NCI-H774 (cell line): Measurements from ENCODE around the gene CHST12.
"Not testable (repeated sequence)": the region's sequence is repeated elsewhere in the genome, so short reads cannot be mapped to it uniquely, and the experiment has no call there.

Experiments
- DNase-seq: peaks from one replicate; lab custom pipeline; 2025; lab: John Stamatoyannopoulos, UW

Gene CHST12

GRCh38 chr7:2460641-2461040 lies 57.2 kb downstream of the CHST12 start:
- no peak for DNase-seq

- no peak for DNase-seq
Observed at GRCh38 chr7:2461268-2462026, 58.0 kb downstream of the CHST12 start.

GRCh38 chr7:2462731-2463130 lies 59.3 kb downstream of the CHST12 start:
- no peak for DNase-seq

- DNase-seq: no peak
Observed at GRCh38 chr7:2465928-2466327, 62.5 kb downstream of the CHST12 start.

- DNase-seq: no peak
Observed at GRCh38 chr7:2466675-2467074, 63.3 kb downstream of the CHST12 start.

GRCh38 chr7:2468227-2468626 lies 64.8 kb downstream of the CHST12 start:
- no peak for DNase-seq

- not testable (repeated sequence) for DNase-seq
Observed at GRCh38 chr7:2469460-2470203, 66.2 kb downstream of the CHST12 start.

GRCh38 chr7:2470204-2471021 lies 67.0 kb downstream of the CHST12 start:
- DNase-seq: no peak

- no peak for DNase-seq
Observed at GRCh38 chr7:2471022-2471329, 67.6 kb downstream of the CHST12 start.

GRCh38 chr7:2471396-2471795 lies 68.0 kb downstream of the CHST12 start:
- no peak for DNase-seq

GRCh38 chr7:2472739-2473138 lies 69.3 kb downstream of the CHST12 start:
- no peak for DNase-seq

- DNase-seq: no peak
Observed at GRCh38 chr7:2473496-2474180, 70.2 kb downstream of the CHST12 start.

- no peak for DNase-seq
Observed at GRCh38 chr7:2474224-2474623, 70.8 kb downstream of the CHST12 start.

- no peak for DNase-seq
Observed at GRCh38 chr7:2474813-2475677, 71.6 kb downstream of the CHST12 start.

- no peak for DNase-seq
Observed at GRCh38 chr7:2475678-2476015, 72.2 kb downstream of the CHST12 start.

GRCh38 chr7:2476298-2476697 lies 72.9 kb downstream of the CHST12 start, which contains the start of gene GRIFIN:
GRIFIN (minus strand) TSS chr7:2476398; CDS start chr7:2476383, 15 bp downstream.
- DNase-seq: no peak

- DNase-seq: no peak
Observed at GRCh38 chr7:2476776-2477446, 73.5 kb downstream of the CHST12 start.

GRCh38 chr7:2477447-2478398 lies 74.3 kb downstream of the CHST12 start:
- DNase-seq: peak; percentile 25

GRCh38 chr7:2478399-2478785 lies 75.0 kb downstream of the CHST12 start:
- DNase-seq: peak; percentile 11

- no peak for DNase-seq
Observed at GRCh38 chr7:2478800-2479199, 75.4 kb downstream of the CHST12 start.
